Endothelial cell of umbilical vein (primary cell): ENCODE measurements around the gene GPR17. TPM values are rescaled to one million over a fixed set of nuclear protein-coding genes. Genes with fewer than 3 reads are reported as not detected.

Experiments used
- BruUV-seq: library from RNA; stranded (reverse); fragments of 400-500 nt; replicated peaks from 2 replicates; lab custom pipeline; 2021; lab: Mats Ljungman, UMichigan
- CTCF ChIA-PET: fragments of 300-600, 350-600 bp; sonication (Branson Sonifier 250); formaldehyde crosslinking; loops from one replicate; lab custom pipeline; 2021; ENCODE audit warnings: antibody characterized with exemption, inconsistent platforms; lab: Charles Lee
- POLR2A ChIA-PET: fragments of 300-600, 350-600 bp; sonication (Branson Sonifier 250); formaldehyde crosslinking; loops from one replicate; lab custom pipeline; 2021; ENCODE audit warnings: antibody characterized with exemption, inconsistent platforms; lab: Charles Lee
- DNase-seq: peaks from one replicate; pipeline ENCODE4 v3.0.0-alpha.2; 2011; ENCODE audit warnings: low read depth, low spot score
- FAIRE-seq: peaks from 2 replicates; lab custom pipeline; 2011; peaks lifted over from hg19 to GRCh38; lab: Jason Lieb, UNC
- H2AFZ ChIP-seq: 2 replicates; pipeline ENCODE4 v1.6.0; 2012; ENCODE audit warnings: low read depth, low read length, control low read depth, inconsistent platforms
- H3K27ac ChIP-seq: 2 replicates; pipeline ENCODE4 v1.5.1; 2011; ENCODE audit warnings: low read depth, mild to moderate bottlenecking, control low read depth, low read length, moderate library complexity; ENCODE audit not compliant: insufficient read depth
- H3K27me3 ChIP-seq, 2 experiments: 2 replicates each; pipeline versions ENCODE4 v1.6.0 to v1.6.1; 2011; ENCODE audit warnings: low read length in 2 of 2, mixed read lengths in 1 of 2; ENCODE audit not compliant: control insufficient read depth in 2 of 2, insufficient read depth in 2 of 2
- H3K36me3 ChIP-seq, 2 experiments: 2 replicates in 1 of 2; 3 replicates in 1 of 2; pipeline ENCODE4 v1.5.1; 2011; ENCODE audit warnings: low read length in 2 of 2, mild to moderate bottlenecking in 1 of 2, moderate library complexity in 1 of 2; ENCODE audit not compliant: control insufficient read depth in 2 of 2, insufficient read depth in 2 of 2; ENCODE audit errors: extremely low read depth in 1 of 2
- H3K4me1 ChIP-seq: 3 replicates; pipeline ENCODE4 v1.5.1; 2011; ENCODE audit warnings: mild to moderate bottlenecking, low read length; ENCODE audit not compliant: control insufficient read depth, insufficient read depth; ENCODE audit errors: extremely low read depth
- H3K4me2 ChIP-seq: 2 replicates; pipeline ENCODE4 v1.6.1; 2011; ENCODE audit warnings: low read length, control low read depth, mixed read lengths; ENCODE audit not compliant: insufficient read depth
- H3K4me3 ChIP-seq, 3 experiments: fragments of 200-600 bp in 1 of 3; sonication (generic), shearing (Covaris generic) in 1 of 3; replicated peaks in 1 of 3; 2 replicates each; pipeline ENCODE4 v1.5.1; 2011 to 2016; ENCODE audit warnings: control low read depth in 3 of 3, low read length in 3 of 3, mild to moderate bottlenecking in 2 of 3, inconsistent platforms in 1 of 3, low read depth in 1 of 3, moderate library complexity in 1 of 3; ENCODE audit not compliant: insufficient read depth in 1 of 3
- H3K79me2 ChIP-seq: 2 replicates; pipeline ENCODE4 v1.6.0; 2012; ENCODE audit warnings: low read length, inconsistent platforms; ENCODE audit not compliant: control insufficient read depth, insufficient read depth
- H3K9ac ChIP-seq: replicated peaks from 2 replicates; pipeline ENCODE3; 2011; ENCODE audit warnings: low read length, control low read depth; ENCODE audit not compliant: insufficient read depth; ENCODE audit errors: extremely low read depth
- H3K9me1 ChIP-seq: replicated peaks from 3 replicates; pipeline ENCODE4 v1.6.0; 2011; ENCODE audit warnings: mild to moderate bottlenecking, low read length; ENCODE audit not compliant: control insufficient read depth, insufficient read depth; ENCODE audit errors: extremely low read depth
- H3K9me3 ChIP-seq: replicated peaks from 2 replicates; pipeline ENCODE4 v1.5.1; 2012; ENCODE audit warnings: low read length, inconsistent platforms; ENCODE audit not compliant: control insufficient read depth, insufficient read depth
- H4K20me1 ChIP-seq: replicated peaks from 2 replicates; pipeline ENCODE3; 2011; ENCODE audit warnings: mild to moderate bottlenecking, low read length; ENCODE audit not compliant: control insufficient read depth, insufficient read depth; ENCODE audit errors: extremely low read depth
- CTCF ChIP-seq, 2 donors: IDR thresholded peaks; 1 replicate in 1 of 2; 2 replicates in 1 of 2; pipeline ENCODE4 v1.5.1; 2011; ENCODE audit warnings: low read length in 2 of 2, mild to moderate bottlenecking in 2 of 2, moderate library complexity in 2 of 2, control low read depth in 1 of 2, inconsistent platforms in 1 of 2, low read depth in 1 of 2; ENCODE audit not compliant: insufficient read depth in 1 of 2; ENCODE audit errors: extremely low read depth in 1 of 2
- FOS ChIP-seq: IDR thresholded peaks from 2 replicates; pipeline ENCODE4 v1.6.1; 2011; ENCODE audit warnings: mild to moderate bottlenecking, low read length, moderate library complexity, borderline replicate concordance; ENCODE audit not compliant: insufficient read depth
- JUN ChIP-seq: IDR thresholded peaks from 2 replicates; pipeline ENCODE4 v1.6.1; 2011; ENCODE audit warnings: borderline replicate concordance, low read depth; ENCODE audit not compliant: insufficient read length, insufficient read depth
- MAX ChIP-seq: IDR thresholded peaks from 2 replicates; pipeline ENCODE4 v1.6.1; 2011; ENCODE audit not compliant: insufficient read depth, insufficient read length
- MYC ChIP-seq: IDR thresholded peaks from one replicate; pipeline ENCODE4 v1.6.1; 2011; ENCODE audit warnings: mild to moderate bottlenecking, low read depth, low read length
- POLR2A ChIP-seq: IDR thresholded peaks from 2 replicates; pipeline ENCODE4 v1.6.1; 2012; ENCODE audit warnings: low read depth, mild to moderate bottlenecking, control low read depth, low read length
- dilution Hi-C: fragments of 300-500 bp; cut with MboI; formaldehyde crosslinking; loops from one replicate; pipeline ENCODE4 v1.15.0; 2019; ENCODE audit warnings: low sequenced_read_pairs; ENCODE audit not compliant: extremely low pct_ligation_motif_present
- intact Hi-C: fragments of 100-400 bp; cut with micrococcal nuclease; formaldehyde crosslinking; loops from one replicate; pipeline ENCODE4 v1.10.0; 2022
- polyA plus RNA-seq, 4 experiments: library from polyadenylated mRNA; depleted of rRNA in 3 of 4; stranded (reverse) in 3 of 4; unstranded in 1 of 4; fragments of >200 nt; gene quantifications; 2 replicates each; pipeline versions ENCODE4 v1.2.1 to v1.2.3, GENCODE V29; 2011 to 2012; ENCODE audit warnings: missing spikeins in 1 of 4
- total RNA-seq: library from RNA; stranded (reverse); gene quantifications from 2 replicates; pipeline ENCODE4 v1.2.3, GENCODE V29; 2021

Gene GPR17
- total and polyA plus RNA-seq, 2 donors (not counting 3 experiments of a cell fraction or from before 2014, with no cell fraction given), result 0.10 TPM; not detected in 1

GRCh38 chr2:127618551-127619202, 27.3 kb upstream of the GPR17 start:
- H3K4me2 ChIP-seq, result no peak overlapping the region
- no peak overlapping the region for H3K4me3 ChIP-seq
- H3K27ac ChIP-seq, result no peak overlapping the region
- BruUV-seq, result no TSS peak
- no peaks in the 10 kb centered on the region for H3K79me2 ChIP-seq
- ChIA-PET POLR2A (no interaction called here), CTCF (interaction anchor here (1.4 to 1.6 kb wide), 2 partner anchors 27 to 31 kb away, joined by 4 read pairs; no protein-coding TSS in a partner anchor)
- TF ChIP-seq MYC (no peak), CTCF (IDR thresholded peaks at IDR 0.05; ENCODE audit: extremely low read depth in 1 of 2, insufficient read depth in 1 of 2, low read depth in 1 of 2, low read length in 2 of 2) (no peak), MAX (no peak), POLR2A (no peak), JUN (no peak), FOS (no peak)
- dilution Hi-C loops (no loop called here), intact Hi-C loops (no loop called here)
- H3K27me3 ChIP-seq, result peaks cover 5 to 7% of the 10 kb centered on the region in 2 experiments
- no peaks in the 10 kb centered on the region for H4K20me1 ChIP-seq
- H2AFZ ChIP-seq, result no peak overlapping the region
- H3K9me1 ChIP-seq, result no peaks in the 10 kb centered on the region
- DNase-seq, result no peak
- no peaks in the 10 kb centered on the region for H3K4me1 ChIP-seq
- no peak for FAIRE-seq
- no peaks in the 10 kb centered on the region for H3K36me3 ChIP-seq
- no peaks in the 10 kb centered on the region for H3K9me3 ChIP-seq
- H3K9ac ChIP-seq, result no peak overlapping the region
